CD4-positive, alpha-beta T cell treated with Interleukin-6 at 100 ng/mL for 8 hours (primary cell): ENCODE measurements around the gene ENO4.

Experiments
- DNase-seq: peaks from one replicate; pipeline ENCODE4 v3.0.0-alpha.2; 2020; ENCODE audit warnings: mixed read lengths, low spot score

The ENO4 gene

DNA sequence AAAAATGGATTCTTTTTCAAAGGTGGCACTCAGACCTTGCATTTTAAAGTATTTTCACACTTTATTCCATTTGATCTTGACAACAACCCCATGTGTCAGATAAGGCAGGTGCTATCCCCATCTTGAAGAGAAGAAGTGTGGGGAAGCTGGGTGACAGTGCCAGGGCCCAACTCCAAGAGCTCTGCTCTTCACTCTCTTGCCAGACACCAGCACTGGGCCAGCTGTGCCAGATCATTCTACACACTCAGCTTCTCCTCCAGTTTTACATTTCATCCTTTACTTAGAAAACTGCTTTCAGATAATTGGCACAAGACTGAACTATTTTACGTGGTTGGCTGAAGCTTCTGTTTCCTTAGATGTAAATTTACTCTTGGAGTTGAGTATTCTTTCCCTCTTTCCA lies 64.4 kb downstream of the ENO4 start:
- DNase-seq: no peak

- DNase-seq: no peak
Observed at GRCh38 chr10:116915340-116915739, 66.0 kb downstream of the ENO4 start.

DNA sequence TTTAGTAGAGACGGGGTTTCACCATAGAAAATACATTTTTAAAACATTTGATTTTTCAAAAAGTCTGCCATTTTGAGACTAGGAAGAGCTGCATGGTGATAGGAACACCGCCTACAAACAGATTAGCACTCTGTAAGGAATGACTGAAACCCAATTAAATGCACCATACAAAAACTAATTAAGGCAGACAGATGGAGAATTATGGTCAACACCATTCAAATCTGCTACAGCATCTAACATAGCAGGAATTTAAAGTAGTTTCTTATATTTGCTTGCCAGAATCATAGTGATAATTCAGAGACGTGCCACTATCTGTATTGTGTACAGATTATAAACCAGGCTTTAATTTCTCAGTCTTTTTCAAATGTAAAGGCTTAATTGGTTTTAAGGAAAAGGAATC lies 68.2 kb downstream of the ENO4 start:
- DNase-seq: no peak

GRCh38 chr10:116918583-116918982 lies 69.3 kb downstream of the ENO4 start:
- DNase-seq: no peak

DNA sequence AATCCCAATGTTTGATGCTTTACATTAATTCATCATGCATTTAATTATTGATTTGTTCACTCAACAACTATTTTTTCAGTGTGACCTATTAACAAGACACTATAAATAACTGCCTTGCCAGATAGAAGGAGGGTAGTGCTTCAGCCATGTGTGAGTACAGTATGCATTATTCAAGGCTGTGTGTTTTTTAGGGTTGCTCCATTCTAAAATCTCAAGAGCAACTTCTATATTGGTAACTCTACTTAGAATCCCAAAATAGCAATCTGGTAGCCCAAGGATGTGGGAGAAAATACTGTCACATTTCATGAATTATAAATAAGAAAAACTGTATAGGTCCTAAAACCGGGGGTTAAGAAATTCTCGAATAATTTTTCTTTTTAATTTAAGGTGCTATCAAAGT lies 69.9 kb downstream of the ENO4 start:
- no peak for DNase-seq

DNA sequence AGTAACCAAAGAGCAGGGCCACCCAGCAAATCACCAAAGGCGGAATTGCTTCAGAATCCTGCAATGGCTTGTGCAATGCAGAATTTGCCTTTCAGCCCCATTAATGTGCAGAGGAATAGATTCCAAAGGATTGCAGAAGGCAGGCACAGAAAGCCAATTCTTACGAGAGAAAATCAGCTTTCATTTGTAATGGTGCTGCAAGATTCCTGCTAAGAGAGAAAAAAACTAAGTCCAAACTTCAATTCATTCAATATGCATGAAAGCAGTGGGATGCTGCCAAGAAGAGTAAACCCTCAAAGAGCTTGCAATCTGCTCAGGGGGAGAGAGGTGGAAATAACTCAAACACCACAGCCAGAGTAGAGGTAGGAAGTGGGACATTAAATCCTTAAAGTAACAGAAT lies 70.4 kb downstream of the ENO4 start:
- no peak for DNase-seq

GRCh38 chr10:116925056-116925455 lies 75.8 kb downstream of the ENO4 start:
- DNase-seq: no peak

GRCh38 chr10:116926426-116926825 lies 77.1 kb downstream of the ENO4 start:
- DNase-seq: no peak

DNA sequence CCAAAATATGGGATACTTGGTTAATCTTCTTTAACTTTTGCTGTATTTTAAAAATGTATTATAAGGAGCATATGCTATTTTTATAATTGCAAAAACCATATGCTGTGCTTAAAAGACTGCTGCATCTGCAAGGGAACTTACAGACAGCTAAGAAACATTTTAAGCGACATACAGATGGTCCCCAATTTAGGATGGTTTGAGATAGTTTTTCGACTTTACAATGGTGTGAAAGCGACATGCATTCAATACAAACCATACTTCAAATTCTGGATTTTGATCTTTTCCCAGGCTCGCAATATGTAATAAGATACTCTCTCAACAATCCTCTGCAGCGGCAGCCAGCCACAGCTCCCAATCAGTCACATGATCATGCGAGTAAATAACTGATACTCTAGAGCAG lies 82.5 kb downstream of the ENO4 start:
- no peak for DNase-seq
